Uterus (tissue), 4 donors: ENCODE results near the gene NCAPG2. TPM values are rescaled to one million over a fixed set of nuclear protein-coding genes. Genes with fewer than 3 reads are reported as not detected.

Experiments
- DNase-seq, 2 donors: peaks; one replicate each; pipeline ENCODE4 v3.0.0-alpha.2; 2019 to 2020
- H3K27ac ChIP-seq, 2 donors: fragments of 200-600 bp; sonication (generic); 1 replicate in 1 of 2; 2 replicates in 1 of 2; pipeline ENCODE4 v1.5.1; 2016 to 2018
- H3K27me3 ChIP-seq, 2 donors: fragments of 200-600 bp; sonication (generic); one replicate each; pipeline ENCODE4 v1.5.1; 2018 to 2019; ENCODE audit warnings: control low read depth in 1 of 2
- H3K36me3 ChIP-seq, 2 donors: fragments of 200-600 bp; sonication (generic); one replicate each; pipeline ENCODE4 v1.5.1; 2019; ENCODE audit warnings: control low read depth in 1 of 2
- H3K4me1 ChIP-seq, 2 donors: fragments of 200-600 bp; sonication (generic); one replicate each; pipeline ENCODE4 v1.5.1; 2018 to 2019; ENCODE audit warnings: control low read depth in 1 of 2
- H3K4me3 ChIP-seq, 2 donors: fragments of 200-600 bp; sonication (generic); 1 replicate in 1 of 2; 2 replicates in 1 of 2; pipeline ENCODE4 v1.5.1; 2018 to 2019; ENCODE audit warnings: mild to moderate bottlenecking in 1 of 2
- H3K9me3 ChIP-seq, 2 donors: fragments of 200-600 bp; sonication (generic); one replicate each; pipeline ENCODE4 v1.5.1; 2019; ENCODE audit warnings: control low read depth in 1 of 2
- CTCF ChIP-seq, 4 experiments: fragments of 200-600 bp in 2 of 4; fragments of 450-650 bp in 2 of 4; sonication (generic) in 2 of 4; IDR thresholded peaks; one replicate each; pipeline ENCODE4 v1.5.1; 2016 to 2019; ENCODE audit warnings: antibody characterized with exemption in 4 of 4, mild to moderate bottlenecking in 2 of 4, moderate library complexity in 1 of 4
- POLR2A ChIP-seq, 2 donors: fragments of 450-650 bp; IDR thresholded peaks; one replicate each; pipeline ENCODE4 v1.6.1; 2016; ENCODE audit warnings: antibody characterized with exemption in 2 of 2, mild to moderate bottlenecking in 1 of 2, moderate library complexity in 1 of 2
- intact Hi-C: fragments of 100-400 bp; cut with DNase I; formaldehyde crosslinking; loops from one replicate; pipeline ENCODE4 v1.15.1; 2023; ENCODE audit warnings: low total_unique reads
- total RNA-seq, 4 donors: library from RNA; depleted of rRNA in 3 of 4; stranded (reverse); fragments of >200 nt in 3 of 4; gene quantifications; one replicate each; pipeline versions ENCODE4 v1.1.0 to v1.2.4, GENCODE V29; 2014 to 2023
- donor health status: DM: yes; HTN: yes; CAD: no.

Gene NCAPG2
- total RNA-seq, 4 donors from 2014 or later: 0.51 to 36.0 (median 7.8) TPM

- no peak for TF ChIP-seq POLR2A (IDR thresholded peaks at IDR 0.05)
- no peak for TF ChIP-seq CTCF (IDR thresholded peaks at IDR 0.05)
- DNase-seq: no peak
- H3K27ac ChIP-seq: no peak overlapping the region
- H3K36me3 ChIP-seq: no peaks in the 10 kb centered on the region
- H3K9me3 ChIP-seq: no peaks in the 10 kb centered on the region
- intact Hi-C loops: no loop called here
- H3K4me3 ChIP-seq: no peak overlapping the region
- H3K4me1 ChIP-seq: no peaks in the 10 kb centered on the region
- H3K27me3 ChIP-seq: no peaks in the 10 kb centered on the region
Observed at GRCh38 chr7:158646766-158647474, 57.7 kb downstream of the NCAPG2 start.

- Histone ChIP-seq H3K4me3 (no peak overlapping the region), H3K9me3 (no peaks in the 10 kb centered on the region), H3K27me3 (no peaks in the 10 kb centered on the region), H3K27ac (no peak overlapping the region), H3K36me3 (no peaks in the 10 kb centered on the region), H3K4me1 (no peaks in the 10 kb centered on the region)
- no peak for DNase-seq
- TF ChIP-seq POLR2A (IDR thresholded peaks at IDR 0.05) (no peak), CTCF (IDR thresholded peaks at IDR 0.05) (no peak)
- intact Hi-C loops: no loop called here
Observed at GRCh38 chr7:158645842-158646241, 58.8 kb downstream of the NCAPG2 start.

- H3K27me3 ChIP-seq: no peaks in the 10 kb centered on the region
- H3K27ac ChIP-seq: no peak overlapping the region
- intact Hi-C loops: no loop called here
- H3K4me3 ChIP-seq: no peak overlapping the region
- no peaks in the 10 kb centered on the region for H3K9me3 ChIP-seq
- no peak for DNase-seq
- TF ChIP-seq POLR2A (IDR thresholded peaks at IDR 0.05): no peak
- no peak for TF ChIP-seq CTCF (IDR thresholded peaks at IDR 0.05)
- no peaks in the 10 kb centered on the region for H3K36me3 ChIP-seq
- H3K4me1 ChIP-seq: no peaks in the 10 kb centered on the region
Observed at GRCh38 chr7:158642149-158642548, 62.5 kb downstream of the NCAPG2 start.

GRCh38 chr7:158638001-158638400 is 66.6 kb downstream of the NCAPG2 start:
- TF ChIP-seq CTCF (IDR thresholded peaks at IDR 0.05) (no peak), POLR2A (IDR thresholded peaks at IDR 0.05) (no peak)
- H3K9me3 ChIP-seq: no peaks in the 10 kb centered on the region
- no peak overlapping the region for H3K27ac ChIP-seq
- intact Hi-C loops: no loop called here
- no peak for DNase-seq
- no peak overlapping the region for H3K4me3 ChIP-seq
- no peaks in the 10 kb centered on the region for H3K27me3 ChIP-seq
- H3K4me1 ChIP-seq: no peaks in the 10 kb centered on the region
- no peaks in the 10 kb centered on the region for H3K36me3 ChIP-seq

GRCh38 chr7:158633055-158633956 is 71.3 kb downstream of the NCAPG2 start:
- H3K4me3 ChIP-seq: no peak overlapping the region
- no peak for DNase-seq
- no peaks in the 10 kb centered on the region for H3K36me3 ChIP-seq
- H3K4me1 ChIP-seq: no peaks in the 10 kb centered on the region
- TF ChIP-seq POLR2A (IDR thresholded peaks at IDR 0.05) (no peak), CTCF (IDR thresholded peaks at IDR 0.05) (no peak)
- no peaks in the 10 kb centered on the region for H3K27me3 ChIP-seq
- intact Hi-C loops: no loop called here
- no peak overlapping the region for H3K27ac ChIP-seq
- no peaks in the 10 kb centered on the region for H3K9me3 ChIP-seq
